Esophagus squamous epithelium (tissue), 5 donors: Measurements from ENCODE around the gene TBX10. TPM values are rescaled to one million over a fixed set of nuclear protein-coding genes. Genes with fewer than 3 reads are reported as not detected.

Experiments used
- DNase-seq: peaks from one replicate; lab custom pipeline; 2025; lab: John Stamatoyannopoulos, UW
- H3K27ac ChIP-seq, 4 donors: fragments of 200-600 bp; sonication (generic); one replicate each; pipeline ENCODE4 v1.5.1; 2016 to 2019; ENCODE audit warnings: mild to moderate bottlenecking in 1 of 4
- H3K27me3 ChIP-seq, 4 donors: fragments of 200-600 bp; sonication (generic); 1 replicate in 3 of 4; 2 replicates in 1 of 4; pipeline versions ENCODE4 v1.5.1 to v1.6.0; 2017 to 2021; ENCODE audit warnings: antibody characterized with exemption in 1 of 4
- H3K36me3 ChIP-seq, 3 donors: fragments of 200-600 bp; sonication (generic); one replicate each; pipeline ENCODE4 v1.5.1; 2016 to 2019
- H3K4me1 ChIP-seq, 3 donors: fragments of 200-600 bp; sonication (generic); one replicate each; pipeline ENCODE4 v1.5.1; 2017 to 2019
- H3K4me3 ChIP-seq, 4 donors: fragments of 200-600 bp; sonication (generic); 1 replicate in 3 of 4; 2 replicates in 1 of 4; pipeline ENCODE4 v1.5.1; 2016 to 2019; ENCODE audit warnings: mild to moderate bottlenecking in 2 of 4, moderate library complexity in 1 of 4
- H3K9me3 ChIP-seq, 3 donors: fragments of 200-600 bp; sonication (generic); one replicate each; pipeline ENCODE4 v1.5.1; 2016 to 2019
- CTCF ChIP-seq, 6 experiments: fragments of 450-650 bp in 4 of 6; fragments of 200-600 bp in 2 of 6; sonication (generic) in 2 of 6; IDR thresholded peaks; one replicate each; pipeline ENCODE4 v1.5.1; 2016 to 2019; ENCODE audit warnings: antibody characterized with exemption in 6 of 6, mild to moderate bottlenecking in 4 of 6, moderate library complexity in 4 of 6
- POLR2A ChIP-seq, 4 donors: fragments of 450-650 bp; IDR thresholded peaks; one replicate each; pipeline ENCODE4 v1.6.1; 2017; ENCODE audit warnings: antibody characterized with exemption in 4 of 4, mild to moderate bottlenecking in 4 of 4, moderate library complexity in 3 of 4
- WGBS, 2 donors: methylation state at CpG; one replicate each; pipeline ENCODE4 v1.1.5; 2018; 5-methylcytosine and 5-hydroxymethylcytosine counted together
- intact Hi-C: fragments of 100-400 bp; cut with DNase I; formaldehyde crosslinking; loops from one replicate; pipeline ENCODE4 v1.15.0; 2022
- total RNA-seq, 4 donors: library from RNA; depleted of rRNA; stranded (reverse); fragments of >200 nt; gene quantifications; one replicate each; pipeline ENCODE4 v1.1.0, GENCODE V29; 2016
- donor health status: DM: yes; HTN: yes; CAD: no.

Gene TBX10
- total RNA-seq, 4 donors from 2014 or later: not detected

GRCh38 chr11:67666676-67667489 is 27.3 kb upstream of the TBX10 start:
- no peak for DNase-seq
- H3K27ac ChIP-seq: no peak overlapping the region

GRCh38 chr11:67666303-67666645 is 26.7 kb upstream of the TBX10 start:
- Histone ChIP-seq H3K4me3 (no peak overlapping the region), H3K4me1 (peaks cover 0 to 11% (median 0%) of the 10 kb centered on the region in 3 donors), H3K27ac (no peak overlapping the region), H3K9me3 (no peaks in the 10 kb centered on the region), H3K36me3 (peaks cover 0 to 54% (median 0%) of the 10 kb centered on the region in 3 donors), H3K27me3 (peaks cover 0 to 4% (median 0%) of the 10 kb centered on the region in 4 donors)
- DNase-seq: no peak
- WGBS, 2 donors: 93 to 97% methylated on average over 5 to 7 of the region's 11 CpGs
- TF ChIP-seq CTCF (IDR thresholded peaks at IDR 0.05): no peak
- no peak for TF ChIP-seq POLR2A (IDR thresholded peaks at IDR 0.05)
- intact Hi-C loops: no loop called here

More at GRCh38 chr11:67666676-67667489, 27.3 kb upstream of the TBX10 start:
- Histone ChIP-seq H3K9me3 (no peaks in the 10 kb centered on the region), H3K36me3 (peaks cover 0 to 54% (median 0%) of the 10 kb centered on the region in 3 donors), H3K4me1 (peaks cover 0 to 16% (median 0%) of the 10 kb centered on the region in 3 donors), H3K27me3 (peaks cover 0 to 4% (median 0%) of the 10 kb centered on the region in 4 donors), H3K4me3 (no peak overlapping the region)
- TF ChIP-seq CTCF (IDR thresholded peaks at IDR 0.05) (peak in 1 of 6 experiments; percentile 13), POLR2A (IDR thresholded peaks at IDR 0.05) (no peak)
- 71 to 90% methylated on average over 2 to 9 of the region's 20 CpGs for WGBS, 2 donors
- intact Hi-C loops: no loop called here

- Histone ChIP-seq H3K4me3 (no peak overlapping the region), H3K4me1 (peaks cover 0 to 5% (median 0%) of the 10 kb centered on the region in 3 donors), H3K9me3 (no peaks in the 10 kb centered on the region), H3K36me3 (peaks cover 0 to 54% (median 0%) of the 10 kb centered on the region in 3 donors), H3K27me3 (peaks cover 0 to 4% (median 0%) of the 10 kb centered on the region in 4 donors), H3K27ac (no peak overlapping the region)
- DNase-seq: no peak
- WGBS, 2 donors: 79 to 83% methylated on average over 6 to 8 of the region's 24 CpGs
- intact Hi-C loops: no loop called here
- TF ChIP-seq CTCF (IDR thresholded peaks at IDR 0.05) (peak in 3 of 6 experiments; percentile 20 to 50 (median 34)), POLR2A (IDR thresholded peaks at IDR 0.05) (no peak)
Measured at GRCh38 chr11:67665541-67666302, 26.2 kb upstream of the TBX10 start.

GRCh38 chr11:67664696-67665540 is 25.4 kb upstream of the TBX10 start:
- WGBS, 2 donors: 87% methylated on average over 22 of the region's 33 CpGs; no CpG with 5 or more reads in 1 of the 2 donors
- no peaks in the 10 kb centered on the region for H3K4me1 ChIP-seq
- no peak for DNase-seq
- TF ChIP-seq POLR2A (IDR thresholded peaks at IDR 0.05) (no peak), CTCF (IDR thresholded peaks at IDR 0.05) (no peak)
- peaks cover 0 to 4% (median 0%) of the 10 kb centered on the region in 4 donors for H3K27me3 ChIP-seq
- H3K27ac ChIP-seq: no peak overlapping the region
- H3K9me3 ChIP-seq: no peaks in the 10 kb centered on the region
- H3K36me3 ChIP-seq: peaks cover 0 to 54% (median 0%) of the 10 kb centered on the region in 3 donors
- intact Hi-C loops: no loop called here
- no peak overlapping the region for H3K4me3 ChIP-seq
